ENCODE measurements around the gene JHY.
A peak's percentile ranks its signal among the peaks of the same experiment; 100 is the strongest.

JHY gene

DNA sequence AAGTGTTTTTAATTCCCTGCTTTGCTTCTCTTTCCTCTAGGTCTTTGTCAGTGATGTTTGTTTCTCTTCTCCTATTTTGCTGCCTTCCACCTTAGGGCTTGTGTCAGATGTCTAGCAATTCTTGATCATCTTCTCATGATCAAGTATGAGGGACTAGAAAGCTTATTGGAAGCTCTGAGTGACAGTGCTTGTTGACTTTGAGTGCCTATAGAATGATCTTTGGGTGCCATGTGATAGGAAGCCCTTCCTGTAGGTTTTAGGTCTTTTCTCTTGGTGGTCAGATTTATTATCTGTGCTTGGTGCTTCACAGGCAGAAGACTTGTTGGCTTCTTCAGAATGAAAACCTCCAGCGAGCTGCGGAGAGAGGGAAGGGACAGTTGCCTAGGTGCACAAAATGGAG lies 56.0 kb downstream of the JHY start:
- DNase-seq (ENCODE audit: low read depth in 1 of 2, low spot score in 1 of 2), result no peak

GRCh38 chr11:122951211-122951610 lies 68.7 kb downstream of the JHY start:
- DNase-seq (ENCODE audit: low read depth in 1 of 2, low spot score in 1 of 2), result no peak

DNA sequence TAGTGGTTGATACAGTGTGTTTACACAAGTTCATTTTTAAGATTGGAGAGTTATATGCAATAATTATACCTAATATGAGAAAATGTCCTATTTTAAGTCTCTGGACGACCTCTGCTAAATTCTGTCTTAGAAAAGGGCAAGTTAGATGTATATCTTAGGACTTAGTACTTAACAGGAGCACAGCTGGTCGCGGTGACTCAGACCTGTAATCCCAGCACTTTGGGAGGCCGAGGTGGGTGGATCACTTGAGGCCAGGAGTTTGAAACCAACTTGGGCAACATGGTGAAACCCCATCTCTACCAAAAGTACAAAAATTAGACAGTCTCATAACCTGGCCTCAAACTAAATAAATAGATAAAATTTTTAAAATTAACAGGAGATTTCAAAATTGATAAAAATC lies 71.9 kb downstream of the JHY start:
- DNase-seq (ENCODE audit: low read depth in 1 of 2, low spot score in 1 of 2), result no peak

DNA sequence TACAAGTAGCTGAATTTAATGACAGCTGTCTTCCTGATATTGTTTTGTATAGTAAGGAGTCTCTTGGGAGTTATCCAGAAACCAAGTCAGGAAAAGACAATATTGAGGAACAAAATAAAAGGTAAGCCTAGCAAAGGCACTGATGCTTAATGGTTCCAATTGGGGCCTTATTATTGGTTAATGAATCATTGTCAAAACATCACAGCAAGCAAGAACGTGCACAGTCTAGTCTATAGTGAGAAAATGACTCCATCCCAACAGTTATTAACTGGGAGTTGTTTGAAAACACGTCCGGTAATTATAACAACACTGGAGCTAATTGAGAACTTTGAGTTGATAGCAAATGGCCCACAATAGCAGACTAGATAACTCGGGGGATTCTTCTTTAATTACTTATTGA lies 81.4 kb downstream of the JHY start:
- no peak for DNase-seq (ENCODE audit: low read depth in 1 of 2, low spot score in 1 of 2)

DNA sequence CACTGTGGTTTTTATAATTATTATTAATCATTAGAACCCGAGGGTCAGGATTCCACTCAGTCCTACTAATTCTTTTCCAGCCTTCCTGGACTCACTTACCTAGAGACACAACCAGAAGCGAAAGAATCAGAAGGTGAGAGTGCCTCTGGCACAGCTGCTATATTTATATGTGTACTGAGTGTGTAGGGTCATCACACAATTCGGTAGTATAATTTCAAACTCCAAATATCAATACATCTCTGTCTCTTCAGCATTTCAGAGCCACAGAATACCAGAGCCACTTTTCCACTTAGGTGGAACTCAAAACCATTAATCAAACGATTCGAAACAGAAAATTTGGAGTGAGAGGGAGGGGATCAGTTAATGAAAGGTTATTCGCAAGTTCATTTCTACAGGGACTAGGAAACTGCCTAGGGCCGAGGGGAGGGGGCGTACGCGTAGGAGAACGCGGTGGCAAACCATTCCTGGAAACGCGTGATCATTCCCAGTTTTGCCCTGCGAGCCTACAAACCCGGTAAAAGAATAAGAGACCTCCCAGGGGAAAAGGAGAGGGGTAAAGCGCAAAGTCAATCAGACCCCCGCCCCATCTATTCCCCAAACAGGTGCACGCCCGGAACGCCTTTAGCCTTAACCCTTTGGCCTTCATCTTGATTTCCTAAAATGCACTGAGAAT lies 93.6 kb downstream of the JHY start:
- DNase-seq (ENCODE audit: low read depth in 1 of 2, low spot score in 1 of 2), result no peak

DNA sequence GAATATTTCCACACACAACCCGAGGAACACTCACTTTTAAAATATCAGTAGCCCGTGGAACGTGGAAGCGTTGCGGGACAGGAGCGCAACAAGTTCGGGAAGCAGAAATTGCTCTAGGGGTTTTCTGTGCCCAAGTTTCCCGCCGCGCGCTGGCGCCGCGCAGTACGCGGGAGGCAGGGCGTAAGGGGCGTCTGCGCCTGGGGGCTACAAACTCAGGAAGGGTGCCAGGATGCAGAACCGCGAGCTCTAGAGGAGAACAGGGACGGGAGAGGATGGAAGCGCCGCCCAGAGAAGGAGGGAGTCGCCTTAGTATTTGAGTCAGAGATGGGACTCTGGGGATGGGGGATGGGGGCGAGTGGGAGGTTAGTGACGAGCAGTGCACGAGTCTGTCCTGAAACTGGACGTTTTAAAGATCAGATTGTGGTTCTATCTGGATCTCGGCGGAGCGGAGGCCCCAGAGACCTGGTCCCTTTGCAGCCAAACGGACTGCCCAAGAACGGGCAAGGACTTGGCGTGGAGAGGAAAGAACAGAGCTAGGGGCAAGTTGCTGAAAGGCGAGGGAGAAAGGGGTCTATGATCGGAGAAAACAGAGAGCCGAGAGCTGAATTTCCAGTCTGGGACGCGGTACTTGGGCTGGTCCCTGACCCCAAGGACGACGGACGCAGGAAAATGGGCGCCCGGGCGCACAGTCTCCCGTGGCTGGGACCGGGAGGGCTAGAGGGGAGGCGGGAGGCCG lies 94.3 kb downstream of the JHY start:
- no peak for DNase-seq (ENCODE audit: low read depth in 1 of 2, low spot score in 1 of 2)

DNA sequence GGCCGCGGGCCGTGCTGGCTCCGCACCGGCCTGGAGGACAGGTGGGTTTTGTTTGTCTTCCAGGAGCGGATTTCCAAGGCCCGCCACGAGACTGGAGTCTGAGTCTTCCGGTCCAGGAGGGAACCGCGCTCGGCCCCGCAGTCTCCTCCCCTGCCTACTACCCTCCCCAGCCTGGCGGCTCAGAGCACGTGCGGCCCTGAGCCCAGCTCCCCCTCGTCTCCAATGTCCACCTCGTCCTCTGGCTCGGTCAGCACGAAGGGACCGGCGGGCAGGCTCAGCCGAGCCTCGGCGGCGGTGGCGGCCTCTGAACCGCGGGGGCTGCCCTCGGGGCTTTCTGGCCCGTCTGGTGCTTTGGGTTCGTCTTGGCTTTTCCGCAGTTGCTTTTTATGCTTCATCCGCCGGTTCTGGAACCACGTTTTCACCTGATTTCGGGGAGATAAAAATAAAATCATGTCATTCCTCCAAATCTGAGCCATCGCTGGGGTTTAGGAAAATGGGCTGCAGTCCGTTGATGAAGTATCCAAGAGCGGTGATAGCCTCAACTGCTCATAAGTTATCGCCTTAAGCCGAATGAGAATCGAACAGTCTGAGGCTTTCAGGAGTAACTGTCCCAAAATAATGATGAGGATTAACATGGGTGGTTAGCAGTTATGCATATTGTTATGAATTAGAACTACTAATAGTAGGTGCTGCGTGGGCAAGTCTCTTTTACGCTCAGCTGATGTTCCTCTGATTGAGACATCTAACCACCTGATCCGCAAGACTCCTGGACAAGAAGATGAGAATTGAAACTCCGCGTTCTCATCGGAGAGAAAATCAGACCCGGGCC lies 95.1 kb downstream of the JHY start:
- no peak for DNase-seq (ENCODE audit: low read depth in 1 of 2, low spot score in 1 of 2)

GRCh38 chr11:122978299-122978620 lies 95.7 kb downstream of the JHY start:
- no peak for DNase-seq (ENCODE audit: low read depth in 1 of 2, low spot score in 1 of 2)

- no peak for DNase-seq (ENCODE audit: low read depth in 1 of 2, low spot score in 1 of 2)
Measured at GRCh38 chr11:122979103-122979814, 96.7 kb downstream of the JHY start.

DNA sequence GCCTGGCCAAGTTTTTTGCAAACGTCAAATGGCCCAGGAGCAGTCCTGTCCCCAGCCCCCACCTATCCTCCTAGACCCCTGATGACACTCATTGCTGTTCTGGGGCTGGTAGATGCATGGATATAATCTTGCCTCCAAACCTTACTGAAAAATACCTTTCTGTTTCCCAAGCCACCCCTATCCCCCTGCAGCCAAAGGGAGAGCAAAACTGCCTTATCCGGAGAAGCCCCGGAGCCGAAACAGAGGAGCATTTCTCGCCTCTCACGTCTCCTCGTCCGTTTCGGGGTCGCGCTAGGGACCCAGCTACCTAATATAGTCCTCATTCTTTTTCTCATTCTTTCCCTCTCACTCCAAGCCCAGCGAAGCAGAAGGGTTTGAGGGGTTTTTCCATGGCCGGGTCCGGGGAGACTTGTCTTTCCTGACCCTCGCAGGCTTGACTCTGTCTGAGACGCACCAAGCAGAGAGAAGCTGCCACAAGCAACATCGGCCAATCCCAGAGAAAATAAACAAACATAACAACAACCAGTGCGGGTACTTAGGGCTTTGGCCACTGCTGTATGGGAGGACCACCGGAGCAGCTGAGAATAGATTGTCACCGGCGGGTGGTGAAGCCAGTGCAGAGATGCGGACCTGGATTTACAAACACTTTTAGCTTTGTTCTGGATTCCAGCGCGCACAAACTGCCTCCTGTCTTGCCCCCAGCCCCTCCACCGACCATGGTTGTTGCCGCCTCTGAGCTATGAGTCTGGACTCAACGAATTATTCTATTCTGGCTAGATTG lies 97.4 kb downstream of the JHY start:
- DNase-seq (ENCODE audit: low read depth in 1 of 2, low spot score in 1 of 2), result no peak

DNA sequence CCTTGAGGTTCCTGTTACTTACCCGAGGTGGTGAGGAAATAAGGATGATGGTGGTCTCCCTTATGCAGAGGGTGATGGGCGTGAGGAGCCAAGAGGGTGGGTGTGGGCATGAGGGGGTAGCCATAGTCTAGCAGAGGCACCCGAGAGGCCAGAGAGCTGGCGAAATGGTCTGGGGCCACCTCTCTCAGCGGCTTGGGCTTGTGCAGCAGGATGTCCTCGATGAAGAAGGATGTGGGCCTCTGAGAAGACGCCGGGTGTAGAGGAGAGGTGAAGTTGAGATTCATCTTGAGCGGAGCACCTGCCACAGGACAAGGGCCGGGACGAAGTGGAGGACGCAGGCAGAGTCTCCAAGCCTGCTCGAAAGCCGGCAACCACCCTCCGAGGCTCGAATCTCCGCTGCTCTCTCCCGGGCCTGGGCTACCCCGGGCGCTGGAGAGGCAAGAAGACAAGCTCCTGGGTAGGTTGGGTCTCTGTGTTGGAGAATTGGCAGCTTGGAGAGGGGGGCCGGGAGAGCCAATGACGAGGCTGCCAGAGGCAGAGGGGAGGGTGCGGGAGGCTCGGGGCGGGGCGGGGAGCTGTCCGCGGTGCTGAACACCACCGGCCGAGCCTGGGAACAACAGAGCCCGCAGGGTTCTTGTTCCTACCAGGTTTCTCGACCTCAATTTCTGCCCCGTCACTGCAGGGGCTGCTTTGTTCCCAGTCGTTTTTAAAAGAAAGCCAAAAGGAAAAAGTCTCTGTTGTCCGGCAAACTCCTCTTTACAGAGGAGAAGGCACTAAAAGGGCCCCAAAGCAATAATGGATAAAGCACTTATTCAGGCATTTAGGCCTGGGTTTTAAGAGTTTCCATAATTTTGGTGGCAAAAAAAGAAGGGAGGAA lies 99.1 kb downstream of the JHY start, which contains the start of gene BSX:
Gene BSX (minus strand): TSS at position 447 of the 877 bp plus-strand sequence. CDS start 163 bp downstream, at position 284.
- peak in 1 of 2 donors; percentile 43 for DNase-seq (ENCODE audit: low read depth in 1 of 2, low spot score in 1 of 2)

- no peak for DNase-seq (ENCODE audit: low read depth in 1 of 2, low spot score in 1 of 2)
Measured at GRCh38 chr11:122983438-122984185, 101.1 kb downstream of the JHY start.

GRCh38 chr11:122984186-122985011 lies 101.8 kb downstream of the JHY start:
- DNase-seq (ENCODE audit: low read depth in 1 of 2, low spot score in 1 of 2), result no peak

GRCh38 chr11:122995526-122995925 lies 113.0 kb downstream of the JHY start:
- no peak for DNase-seq (ENCODE audit: low read depth in 1 of 2, low spot score in 1 of 2)

DNA sequence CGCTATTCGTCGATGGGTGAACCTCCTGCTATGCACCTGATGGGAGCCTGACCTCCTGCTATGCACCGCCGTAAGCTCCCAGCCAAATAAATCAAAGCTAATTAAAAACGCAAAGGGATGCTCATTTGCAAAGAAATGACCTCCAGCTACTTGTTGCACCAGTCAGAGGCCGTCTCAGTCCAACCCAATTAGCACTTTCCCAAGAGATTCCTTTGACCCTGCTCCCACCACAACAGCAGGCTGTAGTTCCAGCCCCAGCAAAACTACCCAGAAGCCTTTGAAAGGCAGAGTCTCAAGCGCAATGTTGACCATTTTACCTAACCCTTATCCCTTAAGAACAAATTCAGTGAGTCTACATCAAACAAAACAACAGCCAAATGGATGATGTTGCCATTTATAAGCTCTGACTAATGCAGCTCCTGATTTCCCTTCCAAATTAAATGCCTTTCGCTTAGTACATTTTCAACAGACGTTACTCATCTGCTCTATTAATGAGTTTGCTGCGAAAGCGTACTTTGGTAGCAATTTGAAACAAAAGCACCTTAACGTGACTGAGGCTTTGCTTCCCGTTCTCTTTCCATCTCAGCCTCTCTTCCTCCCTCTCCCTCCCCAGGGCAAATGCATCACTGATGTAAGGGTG lies 116.3 kb downstream of the JHY start:
- DNase-seq (ENCODE audit: low read depth in 1 of 2, low spot score in 1 of 2), result no peak

DNA sequence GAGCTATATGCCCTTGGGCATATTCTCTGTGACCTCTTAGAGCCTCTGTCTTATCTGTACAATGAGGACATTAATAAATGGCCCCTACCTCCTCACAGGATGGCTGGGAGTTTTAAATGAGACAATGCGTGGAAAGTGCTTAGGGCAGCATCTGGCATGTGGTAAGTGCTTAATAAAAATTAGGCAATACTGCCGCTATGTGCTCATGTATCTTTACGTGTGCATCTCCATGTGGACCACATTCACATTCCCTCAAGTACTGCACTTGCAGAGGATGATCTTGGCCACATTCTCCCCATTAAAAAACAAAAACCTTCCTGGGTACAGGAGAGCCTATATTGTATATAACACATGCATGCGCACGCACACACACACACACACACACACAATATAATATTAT lies 118.2 kb downstream of the JHY start:
- no peak for DNase-seq (ENCODE audit: low read depth in 1 of 2, low spot score in 1 of 2)

DNA sequence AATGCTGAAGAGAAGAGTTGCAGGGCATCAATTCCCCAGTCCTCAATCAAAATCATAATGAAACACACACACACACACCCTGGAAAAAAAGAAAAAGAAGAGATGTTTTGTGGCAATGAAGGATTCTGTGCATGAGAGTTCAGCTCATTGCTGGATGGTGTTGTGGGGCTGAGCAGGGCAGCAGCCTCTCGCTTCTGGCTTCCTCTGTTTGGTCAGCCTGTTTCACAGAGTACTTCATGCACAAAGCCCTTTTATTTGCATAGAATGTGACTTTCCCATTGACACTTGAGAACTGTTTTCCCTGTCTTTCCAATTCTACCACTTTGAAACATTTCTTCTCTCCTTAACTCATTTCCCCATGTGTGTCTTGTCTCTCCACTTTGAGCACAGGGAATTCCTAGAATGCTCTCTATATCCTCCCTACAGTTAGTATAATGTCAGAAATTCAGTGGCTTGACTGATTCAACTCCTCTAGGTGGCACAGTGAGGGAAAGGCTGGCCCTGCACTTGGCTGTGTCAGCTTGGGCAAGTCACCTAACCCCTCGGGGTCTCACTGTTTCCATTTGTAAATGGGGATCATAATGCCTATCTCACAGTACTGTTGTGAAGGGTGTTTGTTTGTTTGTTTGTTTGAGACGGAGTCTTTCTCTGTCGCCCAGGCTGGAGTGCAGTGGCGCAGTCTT lies 124.4 kb downstream of the JHY start:
- DNase-seq (ENCODE audit: low read depth in 1 of 2, low spot score in 1 of 2), result no peak

Data from stimulated activated CD4-positive, alpha-beta T cell treated with anti-CD3 and anti-CD28 coated beads, Interleukin-15, amount 100 ng/mL, for 1 hour (primary cell).